Thoracic aorta (tissue), 2 donors: Measurements from ENCODE around the gene KLHL26. TPM values are rescaled to one million over a fixed set of nuclear protein-coding genes. Genes with fewer than 3 reads are reported as not detected.
A peak's percentile ranks its signal among the peaks of the same experiment; 100 is the strongest.

Experiments used
- ATAC-seq: fragments of 150-250 bp; one replicate; pipeline ENCODE4 v1.8.0; 2017; ENCODE audit warnings: low read depth; ENCODE audit not compliant: insufficient number of reproducible peaks, low FRiP score
- DNase-seq: peaks from one replicate; pipeline ENCODE4 v3.0.0-alpha.2; 2020; ENCODE audit warnings: low spot score
- H3K27ac ChIP-seq, 2 donors: fragments of 200-600 bp; sonication (generic); 1 replicate in 1 of 2; 2 replicates in 1 of 2; pipeline ENCODE4 v1.5.1; 2016; ENCODE audit warnings: mild to moderate bottlenecking in 2 of 2, moderate library complexity in 2 of 2
- H3K27me3 ChIP-seq: fragments of 200-600 bp; sonication (generic); replicated peaks from 2 replicates; pipeline ENCODE4 v1.6.0; 2016; ENCODE audit warnings: mild to moderate bottlenecking; ENCODE audit not compliant: insufficient read depth
- H3K36me3 ChIP-seq: fragments of 200-600 bp; sonication (generic); one replicate; pipeline ENCODE4 v1.5.1; 2016
- H3K4me1 ChIP-seq, 2 donors: fragments of 200-600 bp; sonication (generic); 1 replicate in 1 of 2; 2 replicates in 1 of 2; pipeline versions ENCODE4 v1.5.1 to v1.6.0; 2016; ENCODE audit warnings: low read depth in 2 of 2, mild to moderate bottlenecking in 1 of 2; ENCODE audit not compliant: control insufficient read depth in 1 of 2
- H3K4me3 ChIP-seq: fragments of 200-600 bp; sonication (generic); 2 replicates; pipeline ENCODE4 v1.5.1; 2016; ENCODE audit warnings: mild to moderate bottlenecking
- H3K9me3 ChIP-seq: fragments of 200-600 bp; sonication (generic); 2 replicates; pipeline ENCODE4 v1.5.1; 2016
- total RNA-seq, 2 donors: library from RNA; depleted of rRNA; stranded (reverse); fragments of >200 nt; gene quantifications; one replicate each; pipeline versions ENCODE4 v1.1.0 to v1.2.3, GENCODE V29; 2016
- TF ChIP-seq, protein P1 (sequence below): fragments of 200-600 bp; sonication (generic); IDR thresholded peaks from one replicate; pipeline ENCODE4 v1.5.1; 2019; ENCODE audit warnings: antibody characterized with exemption

KLHL26 gene
- total RNA-seq, 2 donors from 2014 or later = 11.2 to 24.5 TPM

DNA sequence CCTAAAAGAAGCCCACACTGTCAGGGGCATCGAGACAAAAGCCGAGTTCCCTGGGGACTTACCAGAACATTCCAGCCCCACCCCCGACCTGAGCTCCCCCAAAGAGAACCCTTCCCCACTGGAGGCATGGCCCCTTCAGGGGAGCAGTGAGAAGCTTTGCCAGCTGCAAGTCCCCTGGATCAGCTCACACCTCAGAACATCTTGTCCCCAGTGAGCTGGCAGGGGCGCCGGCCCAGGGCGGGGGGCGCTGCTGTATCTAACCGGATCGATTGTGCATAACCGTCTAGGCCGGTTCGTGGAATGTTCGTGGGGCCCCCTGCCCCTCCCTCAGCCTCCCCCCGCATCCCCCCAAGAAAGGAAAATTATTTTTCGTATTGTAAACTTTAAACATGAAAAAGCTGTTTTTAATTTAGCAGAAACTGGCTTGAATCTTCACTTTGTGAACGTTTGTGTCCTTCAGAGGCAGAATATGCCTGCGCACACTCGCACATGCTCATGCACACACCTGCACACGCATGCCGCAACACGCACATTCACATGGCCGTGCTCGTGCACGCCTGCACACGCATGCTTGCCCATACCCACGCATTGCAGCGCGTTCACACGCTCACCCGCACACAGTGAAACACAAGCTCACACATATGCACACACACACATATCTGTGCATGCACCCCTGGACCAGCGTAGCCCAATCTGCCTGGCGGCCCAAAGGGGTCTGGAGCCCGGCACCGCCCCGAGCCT is 34.6 kb downstream of the KLHL26 start:
- Histone ChIP-seq H3K9me3 (no peaks in the 10 kb centered on the region), H3K27me3 (no peaks in the 10 kb centered on the region), H3K4me3 (no peak overlapping the region), H3K4me1 (peaks cover 0 to 27% of the 10 kb centered on the region in 2 donors), H3K27ac (peak overlapping the region in 1 of 2 donors; percentile 36), H3K36me3 (peaks cover 25% of the 10 kb centered on the region)
- TF ChIP-seq, protein P1, sequence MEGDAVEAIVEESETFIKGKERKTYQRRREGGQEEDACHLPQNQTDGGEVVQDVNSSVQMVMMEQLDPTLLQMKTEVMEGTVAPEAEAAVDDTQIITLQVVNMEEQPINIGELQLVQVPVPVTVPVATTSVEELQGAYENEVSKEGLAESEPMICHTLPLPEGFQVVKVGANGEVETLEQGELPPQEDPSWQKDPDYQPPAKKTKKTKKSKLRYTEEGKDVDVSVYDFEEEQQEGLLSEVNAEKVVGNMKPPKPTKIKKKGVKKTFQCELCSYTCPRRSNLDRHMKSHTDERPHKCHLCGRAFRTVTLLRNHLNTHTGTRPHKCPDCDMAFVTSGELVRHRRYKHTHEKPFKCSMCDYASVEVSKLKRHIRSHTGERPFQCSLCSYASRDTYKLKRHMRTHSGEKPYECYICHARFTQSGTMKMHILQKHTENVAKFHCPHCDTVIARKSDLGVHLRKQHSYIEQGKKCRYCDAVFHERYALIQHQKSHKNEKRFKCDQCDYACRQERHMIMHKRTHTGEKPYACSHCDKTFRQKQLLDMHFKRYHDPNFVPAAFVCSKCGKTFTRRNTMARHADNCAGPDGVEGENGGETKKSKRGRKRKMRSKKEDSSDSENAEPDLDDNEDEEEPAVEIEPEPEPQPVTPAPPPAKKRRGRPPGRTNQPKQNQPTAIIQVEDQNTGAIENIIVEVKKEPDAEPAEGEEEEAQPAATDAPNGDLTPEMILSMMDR = no peak
- no peak for ATAC-seq
- no peak for DNase-seq

DNA sequence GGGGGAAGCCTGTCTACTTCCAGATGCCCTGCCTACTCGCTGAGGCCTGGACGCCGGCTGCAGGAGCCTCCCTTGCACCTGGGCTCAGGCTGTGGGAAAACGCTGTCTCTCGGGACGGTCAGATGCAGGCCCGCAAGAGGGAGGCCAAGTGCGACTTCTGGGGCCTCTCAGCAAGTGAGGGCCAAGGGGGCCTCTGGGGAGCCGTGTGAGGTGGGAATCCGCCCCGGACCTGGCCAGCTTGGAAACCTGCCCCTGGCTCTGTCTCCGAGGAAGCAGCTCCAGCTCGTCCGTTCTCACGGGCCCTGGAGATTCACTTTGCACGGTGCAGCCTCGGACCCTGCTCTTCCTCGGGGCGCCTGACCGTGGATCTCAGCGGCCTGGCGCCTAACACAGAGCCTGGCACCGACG is 35.2 kb downstream of the KLHL26 start:
- peak overlapping the region; percentile 36 for H3K27ac ChIP-seq
- peaks cover 0 to 22% of the 10 kb centered on the region in 2 donors for H3K4me1 ChIP-seq
- H3K36me3 ChIP-seq = peaks cover 25% of the 10 kb centered on the region
- H3K9me3 ChIP-seq = no peaks in the 10 kb centered on the region
- DNase-seq (no peak), ATAC-seq (no peak)
- H3K4me3 ChIP-seq = peak overlapping the region; percentile 25
- H3K27me3 ChIP-seq = no peaks in the 10 kb centered on the region
- TF ChIP-seq, protein P1 = no peak

DNA sequence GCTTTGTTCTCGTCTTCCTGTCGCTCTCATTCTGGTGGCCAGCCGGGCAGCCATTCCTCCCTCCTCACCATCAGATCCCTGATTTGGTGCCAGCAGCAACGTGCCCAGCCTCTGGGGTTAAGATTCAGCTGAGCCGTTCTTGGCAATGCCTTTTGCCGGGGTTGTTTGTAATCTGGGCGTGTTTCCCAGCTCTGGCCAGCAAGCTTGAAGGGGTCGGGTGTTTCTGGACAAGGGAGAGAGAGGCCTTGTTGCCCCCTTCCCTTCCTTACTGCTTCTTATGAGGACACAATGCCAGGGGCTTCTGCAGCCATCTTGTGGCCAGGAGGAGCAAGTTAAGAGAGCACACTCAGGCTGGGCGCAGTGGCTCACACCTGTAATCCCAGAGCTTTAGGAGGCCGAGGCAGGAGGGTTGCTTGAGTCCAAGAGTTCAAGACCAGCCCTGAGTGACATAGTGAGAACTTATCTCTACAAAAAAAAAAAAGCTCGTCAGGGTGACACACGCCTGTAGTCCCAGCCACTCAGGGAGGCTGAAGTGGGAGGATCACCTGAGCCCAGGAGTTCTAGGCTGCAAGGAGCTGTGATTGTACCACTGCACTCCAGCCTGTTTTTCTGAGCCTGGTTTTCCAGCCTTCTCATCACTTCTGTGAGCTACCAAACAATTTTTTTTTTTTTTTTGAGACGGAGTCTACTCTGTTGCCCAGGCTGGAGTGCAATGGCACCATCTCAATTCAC is 35.9 kb downstream of the KLHL26 start:
- TF ChIP-seq, protein P1 = peak; percentile 29
- H3K27ac ChIP-seq = peak overlapping the region; percentile 36
- H3K4me3 ChIP-seq = peak overlapping the region; percentile 25
- no peak for ATAC-seq
- H3K4me1 ChIP-seq = peaks cover 0 to 29% of the 10 kb centered on the region in 2 donors
- H3K27me3 ChIP-seq = no peaks in the 10 kb centered on the region
- no peak for DNase-seq
- H3K9me3 ChIP-seq = no peaks in the 10 kb centered on the region
- peaks cover 20% of the 10 kb centered on the region for H3K36me3 ChIP-seq

DNA sequence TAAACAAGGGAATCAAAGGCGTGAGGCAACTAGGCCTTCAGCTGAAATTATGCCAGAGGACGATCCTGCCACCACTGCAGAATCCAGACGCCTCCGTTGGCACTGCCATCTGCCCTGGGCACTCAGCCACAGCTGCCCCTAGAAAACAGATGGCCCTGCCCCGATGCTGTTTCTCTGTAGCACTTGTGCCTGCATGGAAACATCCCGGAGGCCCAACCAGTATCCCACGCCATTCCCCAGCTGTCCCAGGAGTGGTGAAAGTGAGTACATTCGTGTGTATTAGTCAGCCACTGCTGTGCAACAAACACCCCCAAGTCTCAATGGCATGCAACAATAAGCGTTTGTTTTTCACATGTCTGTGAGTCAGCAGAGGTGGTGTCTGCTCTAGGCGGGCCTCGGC is 37.8 kb downstream of the KLHL26 start:
- Histone ChIP-seq H3K36me3 (peaks cover 2% of the 10 kb centered on the region), H3K4me3 (no peak overlapping the region), H3K27me3 (no peaks in the 10 kb centered on the region), H3K27ac (no peak overlapping the region), H3K4me1 (peaks cover 6 to 38% of the 10 kb centered on the region in 2 donors), H3K9me3 (no peaks in the 10 kb centered on the region)
- TF ChIP-seq, protein P1 = no peak
- ATAC-seq = no peak
- DNase-seq = no peak

DNA sequence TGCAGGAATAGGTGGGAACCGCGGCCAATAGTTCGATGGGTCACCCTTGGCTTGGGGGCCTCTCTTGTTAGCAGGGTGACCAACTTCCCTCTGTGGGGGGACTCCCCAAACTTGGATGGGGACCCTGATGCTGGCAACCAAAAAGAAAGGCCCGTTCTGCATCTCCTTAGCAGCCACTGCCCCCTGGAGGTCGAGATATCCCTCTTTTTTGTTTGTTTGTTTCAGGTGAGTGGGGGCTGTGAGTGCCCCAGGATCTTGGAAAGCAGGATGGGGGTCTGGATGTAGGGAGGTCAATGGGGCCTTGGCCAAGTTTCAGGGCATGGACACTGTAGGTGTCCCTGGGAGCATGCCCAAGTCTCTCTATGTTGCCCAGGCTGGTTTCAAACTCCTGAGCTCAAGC is 39.0 kb downstream of the KLHL26 start:
- no peaks in the 10 kb centered on the region for H3K36me3 ChIP-seq
- ATAC-seq (no peak), DNase-seq (no peak)
- peaks cover 6 to 38% of the 10 kb centered on the region in 2 donors for H3K4me1 ChIP-seq
- H3K27me3 ChIP-seq = no peaks in the 10 kb centered on the region
- no peak overlapping the region for H3K4me3 ChIP-seq
- H3K27ac ChIP-seq = no peak overlapping the region
- H3K9me3 ChIP-seq = no peaks in the 10 kb centered on the region
- TF ChIP-seq, protein P1 = no peak
